GM12878 (cell line): ENCODE results near the gene PRSS56.

Experiments
- ATF2 ChIP-seq: IDR thresholded peaks from 2 replicates; pipeline ENCODE4 v1.6.1; 2012; ENCODE audit warnings: low read length, inconsistent platforms
- ATF7 ChIP-seq: fragments of 450-650 bp; IDR thresholded peaks from 2 replicates; pipeline ENCODE4 v1.6.1; 2016; ENCODE audit warnings: low read depth, mild to moderate bottlenecking
- EGR1 ChIP-seq, 2 experiments: IDR thresholded peaks; 1 replicate in 1 of 2; 2 replicates in 1 of 2; pipeline ENCODE4 v1.6.1; 2011 to 2012; ENCODE audit warnings: low read depth in 2 of 2, low read length in 2 of 2, borderline replicate concordance in 1 of 2, mild to moderate bottlenecking in 1 of 2, moderate library complexity in 1 of 2
- EZH2 ChIP-seq: IDR thresholded peaks from 2 replicates; pipeline ENCODE4 v1.6.1; 2012; ENCODE audit warnings: low read depth, mild to moderate bottlenecking, control low read depth, inconsistent platforms, low read length, borderline replicate concordance; ENCODE audit not compliant: control insufficient read depth
- MYC ChIP-seq: IDR thresholded peaks from 2 replicates; pipeline ENCODE4 v1.6.1; 2011; ENCODE audit warnings: mild to moderate bottlenecking, low read length, moderate library complexity, inconsistent platforms; ENCODE audit not compliant: insufficient read depth, insufficient replicate concordance, insufficient read length, severe bottlenecking
- RAD21 ChIP-seq: IDR thresholded peaks from 2 replicates; pipeline ENCODE4 v1.6.1; 2011; ENCODE audit warnings: mild to moderate bottlenecking, low read depth, low read length, moderate library complexity; ENCODE audit not compliant: insufficient read depth
- TARDBP ChIP-seq: IDR thresholded peaks from 2 replicates; pipeline ENCODE4 v1.6.1; 2016; ENCODE audit warnings: borderline replicate concordance
- USF1 ChIP-seq: IDR thresholded peaks from 2 replicates; pipeline ENCODE4 v1.6.1; 2011; ENCODE audit warnings: borderline replicate concordance, low read depth, mild to moderate bottlenecking, moderate library complexity, mixed read lengths, low read length; ENCODE audit not compliant: insufficient read depth; ENCODE audit errors: extremely low read length
- YY1 ChIP-seq: IDR thresholded peaks from 2 replicates; pipeline ENCODE4 v1.6.1; 2011; ENCODE audit warnings: low read depth, mild to moderate bottlenecking, low read length
- TF ChIP-seq, protein P1 (sequence below), 3 experiments: IDR thresholded peaks in 2 of 3; conservative IDR thresholded peaks in 1 of 3; 2 replicates each; pipeline ENCODE4 v1.5.1; 2011; ENCODE audit warnings: low read depth in 3 of 3, low read length in 3 of 3, mild to moderate bottlenecking in 3 of 3, control low read depth in 2 of 3, moderate library complexity in 2 of 3, inconsistent platforms in 1 of 3, mixed read lengths in 1 of 3; ENCODE audit not compliant: control insufficient read depth in 2 of 3, insufficient read depth in 1 of 3; ENCODE audit errors: extremely low read depth in 1 of 3
- TF ChIP-seq, protein P2 (sequence below): IDR thresholded peaks from 2 replicates; pipeline ENCODE4 v1.6.1; 2011; ENCODE audit warnings: mild to moderate bottlenecking, low read depth, low read length, moderate library complexity; ENCODE audit not compliant: insufficient replicate concordance

DNA sequence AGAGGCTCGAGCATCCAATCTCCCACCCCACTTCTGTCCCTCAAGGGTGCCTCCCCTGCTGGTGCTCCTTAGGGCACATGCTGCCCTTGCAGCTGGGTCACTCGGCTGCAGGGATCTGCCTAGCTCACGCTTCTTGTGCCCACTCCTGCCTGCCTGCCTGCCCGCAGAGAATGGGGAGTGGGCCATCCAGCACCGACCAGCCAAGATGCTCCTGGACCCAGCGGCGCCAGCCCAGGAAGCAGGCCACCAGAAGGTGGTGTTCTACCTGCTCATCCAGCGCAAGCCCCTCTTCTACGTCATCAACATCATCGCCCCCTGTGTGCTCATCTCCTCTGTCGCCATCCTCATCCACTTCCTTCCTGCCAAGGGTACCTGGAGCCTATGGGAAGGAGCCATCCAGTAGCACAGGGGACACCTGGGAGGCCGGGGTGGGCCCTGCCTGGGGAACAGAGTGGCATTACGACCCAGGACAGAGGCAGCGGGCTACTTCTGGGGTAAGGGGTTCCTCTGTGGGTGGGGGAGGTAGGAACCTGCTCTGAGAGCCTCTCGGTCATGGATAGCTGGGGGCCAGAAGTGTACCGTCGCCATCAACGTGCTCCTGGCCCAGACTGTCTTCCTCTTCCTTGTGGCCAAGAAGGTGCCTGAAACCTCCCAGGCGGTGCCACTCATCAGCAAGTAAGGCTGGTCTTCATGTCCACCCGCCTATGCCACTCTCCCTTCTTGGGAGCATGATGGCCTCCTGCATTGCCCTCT lies 22.7 kb downstream of the PRSS56 start:
- TF ChIP-seq USF1 (no peak), ATF7 (no peak), RAD21 (no peak), MYC (no peak), YY1 (no peak), EZH2 (no peak), TARDBP (no peak), EGR1 (IDR thresholded peaks at IDR 0.05; ENCODE audit: borderline replicate concordance in 1 of 2, low read depth in 2 of 2, low read length in 2 of 2) (no peak), ATF2 (no peak)
- TF ChIP-seq, protein P1, sequence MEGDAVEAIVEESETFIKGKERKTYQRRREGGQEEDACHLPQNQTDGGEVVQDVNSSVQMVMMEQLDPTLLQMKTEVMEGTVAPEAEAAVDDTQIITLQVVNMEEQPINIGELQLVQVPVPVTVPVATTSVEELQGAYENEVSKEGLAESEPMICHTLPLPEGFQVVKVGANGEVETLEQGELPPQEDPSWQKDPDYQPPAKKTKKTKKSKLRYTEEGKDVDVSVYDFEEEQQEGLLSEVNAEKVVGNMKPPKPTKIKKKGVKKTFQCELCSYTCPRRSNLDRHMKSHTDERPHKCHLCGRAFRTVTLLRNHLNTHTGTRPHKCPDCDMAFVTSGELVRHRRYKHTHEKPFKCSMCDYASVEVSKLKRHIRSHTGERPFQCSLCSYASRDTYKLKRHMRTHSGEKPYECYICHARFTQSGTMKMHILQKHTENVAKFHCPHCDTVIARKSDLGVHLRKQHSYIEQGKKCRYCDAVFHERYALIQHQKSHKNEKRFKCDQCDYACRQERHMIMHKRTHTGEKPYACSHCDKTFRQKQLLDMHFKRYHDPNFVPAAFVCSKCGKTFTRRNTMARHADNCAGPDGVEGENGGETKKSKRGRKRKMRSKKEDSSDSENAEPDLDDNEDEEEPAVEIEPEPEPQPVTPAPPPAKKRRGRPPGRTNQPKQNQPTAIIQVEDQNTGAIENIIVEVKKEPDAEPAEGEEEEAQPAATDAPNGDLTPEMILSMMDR (IDR thresholded peaks at IDR 0.05 in 2 of 3, conservative IDR thresholded peaks at IDR 0.05 in 1 of 3; ENCODE audit: control insufficient read depth in 2 of 3, extremely low read depth in 1 of 3, insufficient read depth in 1 of 3, low read depth in 3 of 3, low read length in 3 of 3), result no peak
- TF ChIP-seq, protein P2, sequence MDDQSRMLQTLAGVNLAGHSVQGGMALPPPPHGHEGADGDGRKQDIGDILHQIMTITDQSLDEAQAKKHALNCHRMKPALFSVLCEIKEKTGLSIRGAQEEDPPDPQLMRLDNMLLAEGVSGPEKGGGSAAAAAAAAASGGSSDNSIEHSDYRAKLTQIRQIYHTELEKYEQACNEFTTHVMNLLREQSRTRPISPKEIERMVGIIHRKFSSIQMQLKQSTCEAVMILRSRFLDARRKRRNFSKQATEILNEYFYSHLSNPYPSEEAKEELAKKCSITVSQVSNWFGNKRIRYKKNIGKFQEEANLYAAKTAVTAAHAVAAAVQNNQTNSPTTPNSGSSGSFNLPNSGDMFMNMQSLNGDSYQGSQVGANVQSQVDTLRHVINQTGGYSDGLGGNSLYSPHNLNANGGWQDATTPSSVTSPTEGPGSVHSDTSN, result no peak
